Occipital lobe (tissue), 2 donors: ENCODE data around the gene TXNL1. TPM values are rescaled to one million over a fixed set of nuclear protein-coding genes. Genes with fewer than 3 reads are reported as not detected.
"Not testable (repeated sequence)": the region's sequence is repeated elsewhere in the genome, so short reads cannot be mapped to it uniquely, and the experiment has no call there.

ENCODE experiments used
- DNase-seq: peaks from one replicate; lab custom pipeline; 2025; lab: John Stamatoyannopoulos, UW
- total RNA-seq: library from RNA; depleted of rRNA; stranded (reverse); fragments of >200 nt; gene quantifications from one replicate; pipeline ENCODE4 v1.2.3, GENCODE V29; 2014

TXNL1 gene
- total RNA-seq, 1 donor from 2014 or later: 55.7 TPM

- DNase-seq: no peak
Observed at GRCh38 chr18:56645415-56646016, 7.1 kb upstream of the TXNL1 start.

- no peak for DNase-seq
Observed at GRCh38 chr18:56643381-56643780, 5.0 kb upstream of the TXNL1 start.

GRCh38 chr18:56641714-56642337 lies 3.4 kb upstream of the TXNL1 start:
- DNase-seq: no peak

GRCh38 chr18:56639571-56639970 lies 1.2 kb upstream of the TXNL1 start:
- no peak for DNase-seq

- no peak for DNase-seq
Observed at GRCh38 chr18:56639104-56639381, 651 bp upstream of the TXNL1 start.

GRCh38 chr18:56637711-56638231 lies 621 bp downstream of the TXNL1 start:
- DNase-seq: peak; percentile 48

GRCh38 chr18:56637176-56637575 lies 1.2 kb downstream of the TXNL1 start:
- no peak for DNase-seq

GRCh38 chr18:56635007-56635406 lies 3.4 kb downstream of the TXNL1 start:
- no peak for DNase-seq

- no peak for DNase-seq
Observed at GRCh38 chr18:56632070-56633022, 6.0 kb downstream of the TXNL1 start.

GRCh38 chr18:56627991-56628390 lies 10.4 kb downstream of the TXNL1 start:
- DNase-seq: no peak

- no peak for DNase-seq
Observed at GRCh38 chr18:56615738-56616520, 22.5 kb downstream of the TXNL1 start.

- DNase-seq: no peak
Observed at GRCh38 chr18:56606618-56607017, 31.8 kb downstream of the TXNL1 start.

GRCh38 chr18:56598422-56598821 lies 40.0 kb downstream of the TXNL1 start:
- DNase-seq: no peak

- no peak for DNase-seq
Observed at GRCh38 chr18:56593906-56594305, 44.5 kb downstream of the TXNL1 start.

GRCh38 chr18:56580026-56580425 lies 58.4 kb downstream of the TXNL1 start:
- DNase-seq: no peak

GRCh38 chr18:56579451-56579850 lies 58.9 kb downstream of the TXNL1 start:
- DNase-seq: no peak

- no peak for DNase-seq
Observed at GRCh38 chr18:56576826-56577573, 61.4 kb downstream of the TXNL1 start.

GRCh38 chr18:56575819-56576663 lies 62.4 kb downstream of the TXNL1 start:
- no peak for DNase-seq

GRCh38 chr18:56574861-56575260 lies 63.5 kb downstream of the TXNL1 start:
- no peak for DNase-seq

GRCh38 chr18:56572267-56572666 lies 66.1 kb downstream of the TXNL1 start:
- not testable (repeated sequence) for DNase-seq
